G401.6 (cell line): ENCODE results near the gene NACA2.

ENCODE experiments used
- FAIRE-seq: peaks from 2 replicates; lab custom pipeline; 2012; peaks lifted over from hg19 to GRCh38; lab: Jason Lieb, UNC

NACA2 gene

GRCh38 chr17:61545335-61545938, 45.6 kb downstream of the NACA2 start:
- no peak for FAIRE-seq

GRCh38 chr17:61543786-61544415, 47.1 kb downstream of the NACA2 start:
- FAIRE-seq, result no peak

- FAIRE-seq, result no peak
Measured at GRCh38 chr17:61542027-61542426, 49.0 kb downstream of the NACA2 start.

DNA sequence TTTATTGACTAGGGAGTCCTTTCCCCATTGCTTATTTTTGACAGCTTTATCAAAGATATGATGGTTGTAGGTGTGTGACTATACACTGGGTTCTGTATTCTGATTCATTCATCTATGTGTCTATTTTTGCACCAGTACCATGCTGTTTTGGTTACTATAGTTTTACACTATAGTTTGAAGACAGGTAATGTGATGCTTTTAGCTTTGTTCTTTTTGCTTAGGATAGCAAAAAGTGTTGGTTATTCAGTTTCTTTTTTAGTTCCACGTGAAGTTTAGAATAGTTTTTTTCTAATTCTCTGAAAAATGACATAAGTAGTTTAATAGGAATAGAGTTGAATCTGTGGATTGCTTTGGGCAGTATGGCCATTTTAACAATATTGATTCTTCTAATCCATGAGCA, 50.1 kb downstream of the NACA2 start:
- no peak for FAIRE-seq
